ENCODE data around the gene NOP16.

The NOP16 gene

DNA sequence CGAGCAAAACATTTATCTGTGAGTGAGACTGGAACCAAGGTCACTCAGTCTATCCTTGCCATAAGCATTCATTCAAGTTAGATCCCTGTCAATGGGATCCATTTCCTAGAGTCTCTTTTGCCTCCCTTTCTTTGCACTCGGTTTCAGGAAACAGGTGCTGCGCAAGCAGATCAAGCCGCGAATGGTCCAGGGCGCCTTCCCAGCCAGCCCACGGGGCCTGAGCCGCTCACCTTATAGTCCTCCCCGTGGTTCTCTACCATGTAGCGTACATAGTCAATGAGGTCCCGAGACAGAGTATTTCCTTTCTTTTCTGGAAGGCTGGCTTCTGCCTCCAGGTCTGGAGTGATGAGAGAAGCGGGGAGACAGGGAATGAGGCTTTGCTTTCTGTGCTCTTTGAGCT is 3.4 kb downstream of the NOP16 start:
- DNase-seq (ENCODE audit: low spot score): no peak

DNA sequence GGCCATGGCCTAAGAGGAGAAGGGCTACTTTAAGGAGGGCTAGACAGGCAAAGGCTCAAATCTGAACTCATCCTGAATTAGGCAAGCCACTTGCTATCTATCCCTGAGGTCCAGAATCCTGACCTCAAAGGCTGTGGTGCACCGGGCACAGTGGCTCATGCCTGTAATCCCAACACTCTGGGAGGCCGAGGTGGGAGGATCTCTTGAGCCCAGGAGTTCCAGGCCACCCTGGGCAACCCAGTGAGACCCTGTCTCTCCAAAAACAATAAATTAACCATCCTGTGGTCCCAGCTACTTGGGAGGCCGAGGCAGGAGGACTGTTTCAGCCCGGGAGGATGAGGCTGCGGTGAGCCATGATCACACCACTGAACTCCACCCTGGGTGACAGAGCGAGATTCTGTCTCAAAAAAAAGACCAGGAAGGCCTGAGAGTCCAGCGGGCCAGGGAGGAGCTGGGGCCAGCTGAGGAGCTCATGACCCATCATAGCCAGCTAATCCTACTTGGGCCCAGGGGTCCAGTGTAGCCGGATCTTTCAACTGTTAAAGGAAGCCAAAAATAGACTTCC is 4.0 kb downstream of the NOP16 start:
- DNase-seq (ENCODE audit: low spot score): no peak

DNA sequence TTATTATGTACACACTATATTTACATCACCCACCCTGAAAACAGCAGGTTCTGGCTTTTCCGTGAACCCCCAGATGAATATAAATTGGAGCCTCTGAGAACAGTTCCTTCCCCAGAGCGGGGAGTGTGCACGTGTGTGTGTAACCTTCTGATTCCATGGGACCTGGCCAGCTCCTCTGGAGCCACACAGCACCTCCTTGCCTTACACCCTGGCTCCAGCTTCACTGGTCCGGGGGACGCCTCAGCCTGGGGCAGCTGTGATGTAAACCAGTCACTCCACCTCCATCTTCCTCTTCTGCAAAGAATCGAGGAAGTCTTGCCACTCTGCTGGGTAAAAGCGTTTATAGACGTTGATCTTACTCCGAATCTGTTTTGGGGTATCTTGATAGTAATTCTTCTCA is 4.4 kb downstream of the NOP16 start:
- DNase-seq (ENCODE audit: low spot score): no peak

DNA sequence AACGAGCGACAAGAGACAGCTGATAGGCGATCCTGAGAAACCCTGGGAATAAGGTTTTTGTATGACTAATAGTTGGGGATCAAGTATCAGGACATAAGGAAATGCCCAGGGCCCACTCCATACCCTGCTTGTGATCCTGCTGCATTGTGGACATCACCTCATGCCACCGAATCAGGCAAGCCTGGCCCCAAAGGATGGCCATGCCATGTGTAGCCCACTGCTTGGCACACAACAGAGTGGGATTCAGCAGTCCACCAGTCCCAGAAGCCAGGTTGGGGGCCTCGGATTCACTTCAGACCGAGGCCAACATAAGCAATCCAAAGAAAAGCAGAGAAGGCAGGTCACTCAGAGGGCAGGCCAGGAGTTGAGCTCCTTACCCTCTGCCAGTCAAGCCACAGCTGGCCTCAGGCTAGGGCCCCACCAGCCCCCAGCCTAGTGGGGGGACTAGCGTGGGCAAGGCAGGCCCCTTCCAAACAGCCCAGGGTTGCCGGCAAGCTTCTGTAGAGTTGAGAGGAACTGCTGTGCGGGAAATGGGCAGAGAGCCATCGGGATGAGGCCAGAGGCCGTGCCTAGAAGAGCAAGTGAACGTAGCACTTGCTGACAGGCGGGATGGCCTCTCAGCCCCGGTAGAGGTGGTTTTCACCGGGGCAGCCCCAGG is 5.0 kb downstream of the NOP16 start:
- no peak for DNase-seq (ENCODE audit: low spot score)

DNA sequence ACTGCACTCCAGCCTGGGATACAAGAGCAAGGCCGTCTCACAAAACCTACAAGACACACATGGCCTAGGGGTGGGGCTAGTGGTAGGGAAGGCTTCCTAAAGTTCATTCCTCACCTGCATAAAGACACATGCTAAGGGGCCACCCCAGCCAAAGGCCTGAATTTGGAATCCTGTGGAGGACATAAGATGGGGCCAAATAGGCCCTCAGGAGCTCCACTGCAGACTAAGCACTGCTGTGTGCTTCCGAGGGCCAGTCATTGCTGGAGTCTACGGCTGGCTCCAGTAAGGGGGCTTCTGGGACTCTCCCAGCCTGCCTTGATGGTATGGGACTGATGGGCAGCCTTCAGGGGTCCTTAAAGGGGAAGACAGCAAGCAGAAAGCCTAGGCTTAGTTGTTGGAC is 5.7 kb downstream of the NOP16 start:
- no peak for DNase-seq (ENCODE audit: low spot score)

DNA sequence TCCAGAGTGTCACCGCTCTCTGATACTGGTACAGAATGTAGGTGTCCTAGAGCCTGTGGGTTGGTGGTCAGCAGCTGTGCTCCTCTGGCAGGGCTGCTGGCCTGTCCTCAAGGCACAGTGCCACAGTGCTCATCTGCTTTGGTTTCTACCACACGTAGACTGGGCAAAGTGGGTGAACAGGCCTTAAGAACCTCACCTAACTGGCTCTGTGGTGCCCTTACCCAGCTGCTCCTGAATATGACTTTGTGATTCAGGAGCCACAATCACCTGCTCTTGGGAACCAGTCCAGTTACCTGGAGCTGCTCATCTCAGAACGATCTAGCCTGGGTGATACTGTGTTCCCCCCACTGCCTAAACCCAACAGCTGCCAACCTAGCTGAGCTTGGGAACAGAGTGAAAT is 6.4 kb downstream of the NOP16 start:
- no peak for DNase-seq (ENCODE audit: low spot score)

DNA sequence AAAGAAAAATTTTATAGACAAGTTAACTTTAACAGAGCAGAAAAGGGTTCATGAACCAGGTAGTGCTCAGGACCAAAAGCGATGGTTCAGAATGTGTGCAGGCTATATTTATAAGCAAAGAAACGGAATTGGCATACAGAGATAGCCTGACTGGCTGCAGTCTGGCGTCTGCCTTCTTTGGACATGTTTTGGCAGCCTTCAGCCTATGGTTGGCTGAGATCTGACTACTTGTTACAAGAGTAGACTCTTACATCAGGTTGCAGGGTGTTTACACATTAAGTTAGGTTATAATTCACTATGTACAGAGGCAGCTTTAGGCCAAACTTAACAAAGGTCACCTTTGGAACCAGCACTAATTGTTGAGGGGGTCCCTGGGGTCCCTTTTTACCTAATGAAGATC is 7.0 kb downstream of the NOP16 start:
- no peak for DNase-seq (ENCODE audit: low spot score)

DNA sequence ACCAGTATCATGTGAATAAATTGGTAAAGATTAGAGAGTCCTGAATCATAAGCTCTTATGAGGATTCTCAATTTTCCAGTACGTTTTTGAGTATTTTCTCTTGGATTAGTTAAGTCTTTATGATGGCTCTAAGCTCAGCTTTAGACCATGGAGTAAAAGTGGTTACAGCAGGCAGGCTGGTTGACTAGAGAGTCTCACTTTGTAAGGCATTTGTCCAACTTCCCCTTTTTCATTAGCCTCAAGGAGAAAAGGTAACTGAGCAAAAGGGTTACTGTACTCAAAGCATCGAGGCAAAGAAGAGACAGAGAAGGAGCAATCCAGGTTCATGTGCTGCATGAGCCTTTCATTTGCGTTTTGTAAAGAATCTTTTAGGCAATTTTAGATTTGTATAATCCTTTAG is 8.5 kb downstream of the NOP16 start:
- DNase-seq (ENCODE audit: low spot score): no peak

DNA sequence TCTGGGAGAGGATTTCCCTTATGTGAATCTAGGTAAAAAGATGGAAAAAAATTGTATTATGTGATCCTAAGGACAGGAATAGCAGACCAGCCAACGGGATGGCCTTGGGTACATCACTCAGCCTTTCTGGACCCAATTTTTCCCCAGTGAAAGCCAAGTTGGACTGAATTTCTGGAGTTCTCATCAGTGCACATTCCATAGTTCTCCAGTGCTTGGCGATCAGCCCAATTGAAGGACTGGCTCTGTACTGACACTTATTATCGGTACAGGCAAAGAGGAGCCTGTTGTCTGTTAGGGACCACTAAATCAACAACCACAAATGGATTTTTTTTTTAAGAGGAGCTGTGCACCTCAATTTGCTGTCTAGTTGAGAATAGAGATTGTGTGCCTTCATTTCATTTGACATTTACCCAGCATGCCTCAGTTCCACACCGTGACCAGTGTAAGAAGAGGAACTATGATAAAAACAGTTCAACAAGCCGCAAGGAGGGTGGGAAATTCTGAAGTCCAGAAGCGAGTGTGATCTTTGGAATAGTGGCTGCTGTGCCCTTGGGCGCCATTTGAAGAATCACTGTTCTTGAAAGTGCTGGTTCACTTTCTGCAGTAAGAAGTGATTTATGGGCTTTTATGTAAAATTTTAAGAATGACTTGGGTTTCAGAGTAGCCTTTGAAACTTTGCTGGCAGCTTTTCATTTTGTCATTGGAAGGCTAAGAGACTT is 15.1 kb downstream of the NOP16 start:
- peak; percentile 26 for DNase-seq (ENCODE audit: low spot score)

DNA sequence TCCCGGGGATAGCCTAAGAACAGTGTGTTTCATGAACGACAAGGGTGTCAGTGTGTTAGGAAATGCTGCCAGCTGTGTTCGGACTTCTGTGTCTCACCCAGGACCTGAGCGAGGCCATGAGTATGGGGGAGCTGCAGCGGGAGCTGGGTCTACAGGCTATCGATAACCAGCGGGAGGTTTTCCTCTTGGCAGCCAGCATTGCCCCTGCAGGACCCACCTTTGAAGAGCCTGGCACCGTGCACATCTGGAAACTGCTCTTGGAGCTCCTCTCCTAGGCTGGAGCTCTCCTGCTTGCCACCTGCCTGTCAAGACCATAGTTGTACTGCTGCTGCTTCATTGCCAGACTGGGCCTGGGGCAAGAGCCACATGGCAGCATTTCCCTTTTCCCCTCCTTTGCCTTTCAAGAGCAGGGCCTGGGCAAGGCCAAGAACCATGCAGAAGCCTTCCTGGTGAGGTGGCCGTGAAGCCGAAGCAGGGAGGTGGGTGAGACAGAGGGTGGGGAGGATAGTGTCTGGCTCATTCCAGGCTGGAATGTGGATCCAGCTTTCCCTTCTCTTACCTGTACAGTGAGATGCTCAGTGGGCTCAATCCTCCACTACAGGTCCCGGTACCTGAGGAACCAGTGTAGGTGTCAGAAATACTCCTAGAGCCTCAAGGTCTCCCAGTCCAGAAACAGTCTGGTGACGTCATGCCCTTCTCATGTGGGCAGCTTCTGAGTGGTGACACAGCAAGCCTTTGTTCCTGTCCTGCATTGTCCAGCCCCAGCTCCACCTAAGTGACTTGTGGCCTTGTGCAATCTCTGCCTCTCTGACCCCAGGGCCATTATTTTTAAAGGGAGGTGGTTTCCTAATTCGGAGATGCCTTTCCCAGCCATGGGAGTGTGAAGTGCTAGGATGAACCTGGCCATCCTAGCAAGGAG is 16.5 kb downstream of the NOP16 start:
- no peak for DNase-seq (ENCODE audit: low spot score)

DNA sequence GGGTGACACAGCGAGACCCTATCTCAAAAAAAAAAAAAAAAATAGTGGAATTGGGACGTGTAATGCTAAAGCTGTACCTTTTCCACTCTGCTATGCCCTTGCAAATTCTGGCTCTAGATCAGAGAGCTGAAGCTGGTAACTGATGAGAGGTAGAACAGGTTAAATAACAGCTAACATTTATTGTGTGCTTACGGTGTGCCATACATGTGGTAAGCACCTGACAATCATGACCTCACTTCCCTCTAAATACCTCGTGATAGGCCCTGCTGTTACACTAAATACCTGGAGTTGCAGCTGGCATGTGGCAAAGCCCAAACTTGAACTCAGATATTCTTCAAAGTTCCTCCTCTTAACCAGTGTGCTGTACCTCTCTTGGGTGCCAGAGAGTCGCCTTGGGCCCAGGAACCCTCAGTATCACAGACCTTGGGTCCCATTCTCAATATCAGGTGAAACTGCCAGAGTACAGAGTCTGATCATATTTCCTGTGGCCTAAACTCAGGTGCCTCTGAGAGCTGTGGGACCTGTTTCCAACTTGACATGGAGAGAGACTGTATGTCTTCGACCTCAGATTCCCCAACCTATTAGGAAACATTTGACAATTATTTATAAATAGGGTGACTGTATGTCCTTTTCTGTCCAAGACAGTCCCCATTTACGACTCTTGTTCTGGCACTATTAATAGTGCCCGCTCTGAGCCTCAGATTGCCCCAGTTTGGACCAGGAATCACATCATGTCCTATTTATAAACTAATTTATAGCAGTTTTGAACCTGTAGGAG is 18.3 kb downstream of the NOP16 start:
- no peak for DNase-seq (ENCODE audit: low spot score)

DNA sequence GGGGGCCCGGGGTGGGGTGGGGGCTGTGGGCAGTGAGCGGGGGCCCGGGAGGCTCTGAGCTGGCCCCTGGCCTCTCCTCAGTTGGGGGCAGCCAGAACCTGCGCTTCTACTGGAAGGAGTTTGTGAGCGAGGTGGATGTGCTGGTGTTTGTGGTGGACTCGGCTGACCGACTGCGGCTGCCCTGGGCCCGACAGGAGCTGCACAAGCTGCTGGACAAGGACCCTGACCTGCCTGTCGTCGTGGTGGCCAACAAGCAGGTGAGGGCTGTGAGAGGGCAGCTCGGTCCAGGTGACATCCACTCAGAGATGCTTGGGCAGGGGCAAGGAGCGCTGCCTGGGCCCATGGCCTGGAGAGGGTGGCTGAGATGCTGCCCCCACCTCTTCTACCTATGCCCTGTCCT is 19.7 kb downstream of the NOP16 start:
- DNase-seq (ENCODE audit: low spot score): no peak

DNA sequence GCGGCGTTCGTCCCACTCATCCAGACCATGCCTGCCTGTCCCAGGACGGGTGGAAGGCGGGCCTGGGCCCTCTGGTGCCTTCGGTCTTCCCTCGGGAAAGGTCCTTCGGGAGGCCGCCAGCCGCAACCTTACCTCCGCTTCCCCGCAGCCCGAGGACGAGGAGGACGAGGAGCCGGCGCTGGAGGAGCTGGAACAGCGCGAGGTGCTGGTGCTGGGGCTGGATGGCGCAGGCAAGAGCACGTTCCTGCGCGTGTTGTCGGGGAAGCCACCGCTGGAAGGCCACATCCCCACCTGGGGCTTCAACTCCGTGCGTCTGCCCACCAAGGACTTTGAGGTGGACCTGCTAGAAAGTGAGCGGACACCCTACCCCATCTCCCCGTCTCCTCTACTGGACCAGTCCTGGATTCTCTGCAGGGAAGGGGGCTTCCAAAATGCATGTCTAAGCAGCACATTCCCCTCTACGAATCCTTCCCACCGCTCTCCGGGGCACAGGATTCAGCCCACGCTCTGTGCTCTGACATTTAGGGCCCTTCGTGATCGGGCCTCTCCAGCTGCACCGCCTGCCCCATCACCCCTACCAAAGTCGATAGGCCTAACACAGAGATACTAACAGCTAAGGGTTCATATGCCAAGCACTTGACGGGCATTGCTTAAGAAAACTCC is 22.0 kb downstream of the NOP16 start:
- DNase-seq (ENCODE audit: low spot score): no peak

DNA sequence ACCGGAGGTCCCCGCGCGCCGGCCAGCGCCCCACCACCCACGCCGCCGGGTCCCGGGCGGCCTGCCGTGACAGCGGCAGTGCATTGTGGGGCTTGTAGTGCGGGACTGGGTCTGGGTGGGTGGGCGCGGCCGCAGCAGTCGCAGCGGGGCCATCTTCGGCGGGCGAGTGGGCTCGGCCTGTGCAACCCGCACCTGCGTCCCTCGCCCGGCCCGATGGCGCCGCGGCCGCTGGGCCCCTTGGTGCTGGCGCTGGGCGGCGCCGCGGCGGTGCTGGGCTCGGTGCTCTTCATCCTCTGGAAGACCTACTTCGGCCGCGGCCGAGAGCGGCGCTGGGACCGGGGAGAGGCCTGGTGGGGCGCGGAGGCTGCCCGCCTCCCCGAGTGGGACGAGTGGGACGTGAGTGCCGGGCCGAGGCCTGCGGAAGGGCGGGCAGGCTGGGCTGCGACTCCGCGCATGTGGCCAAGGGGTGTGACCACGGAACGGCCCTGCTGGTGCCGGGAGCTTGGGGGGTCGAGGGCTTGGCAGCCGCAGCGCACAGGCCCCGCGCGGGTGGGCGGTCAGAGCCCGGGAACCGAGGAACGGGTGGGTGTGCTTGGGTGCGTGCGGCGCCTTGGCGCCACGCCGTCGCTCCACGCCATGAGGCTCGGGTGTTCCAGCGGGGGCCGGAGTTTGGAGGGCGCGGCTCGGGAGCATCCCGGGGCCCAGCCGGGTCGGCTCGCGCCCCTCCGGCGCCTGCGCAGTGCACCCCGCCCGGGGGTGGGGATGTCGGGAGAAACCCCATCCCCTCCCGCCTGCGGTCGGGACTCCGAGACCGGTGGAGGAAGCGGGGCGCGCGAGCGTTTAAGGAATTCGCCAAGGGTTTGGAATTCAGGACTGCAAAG is 22.8 kb downstream of the NOP16 start, which contains the start of gene ARL10:
Gene ARL10, plus strand, starts transcription at position 137 of the 881 bp plus-strand sequence. Its CDS starts 77 bp downstream, at position 214.
- peak; percentile 91 for DNase-seq (ENCODE audit: low spot score)

DNA sequence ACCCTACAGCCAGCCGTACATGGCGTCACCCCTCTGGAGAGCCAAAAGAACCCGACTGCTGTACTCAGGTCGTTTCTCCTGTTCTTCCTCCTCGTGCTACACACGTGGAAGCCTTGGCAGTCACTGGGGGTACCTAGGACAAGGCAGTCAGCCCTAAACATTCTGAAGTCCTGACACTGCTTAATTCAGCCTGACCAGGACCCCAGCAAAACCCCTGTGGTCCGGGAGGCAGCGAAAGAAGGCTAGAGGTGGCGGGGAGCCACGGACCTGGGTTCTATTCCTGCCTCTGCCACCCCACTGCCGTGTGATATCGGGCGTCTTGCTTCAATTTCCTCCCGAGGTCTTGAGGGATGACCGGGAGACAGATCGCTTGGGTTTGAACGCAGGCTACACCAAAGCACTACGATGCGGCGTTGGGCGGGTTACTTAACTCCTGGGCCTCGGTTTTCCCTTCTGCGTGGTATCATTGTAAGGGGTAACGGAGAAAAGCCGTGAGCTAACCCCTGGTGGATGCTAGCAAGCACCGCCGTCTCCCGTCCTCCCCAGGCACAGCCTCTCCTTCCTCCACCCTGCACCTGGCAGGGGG is 23.5 kb downstream of the NOP16 start:
- DNase-seq (ENCODE audit: low spot score): no peak

DNA sequence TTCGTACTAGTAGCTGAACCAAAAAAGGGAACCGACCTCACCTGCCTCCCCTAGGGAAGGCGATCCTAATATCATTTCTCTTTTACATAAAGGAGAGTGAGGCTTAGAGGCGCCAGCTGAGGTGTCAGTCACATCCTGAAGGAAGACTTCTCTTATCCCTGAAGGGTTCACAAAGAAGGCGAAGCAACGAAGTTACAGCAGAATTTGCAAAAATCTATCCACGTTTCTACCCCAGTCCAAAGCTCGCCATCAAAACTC is 26.2 kb downstream of the NOP16 start:
- DNase-seq (ENCODE audit: low spot score): no peak

DNA sequence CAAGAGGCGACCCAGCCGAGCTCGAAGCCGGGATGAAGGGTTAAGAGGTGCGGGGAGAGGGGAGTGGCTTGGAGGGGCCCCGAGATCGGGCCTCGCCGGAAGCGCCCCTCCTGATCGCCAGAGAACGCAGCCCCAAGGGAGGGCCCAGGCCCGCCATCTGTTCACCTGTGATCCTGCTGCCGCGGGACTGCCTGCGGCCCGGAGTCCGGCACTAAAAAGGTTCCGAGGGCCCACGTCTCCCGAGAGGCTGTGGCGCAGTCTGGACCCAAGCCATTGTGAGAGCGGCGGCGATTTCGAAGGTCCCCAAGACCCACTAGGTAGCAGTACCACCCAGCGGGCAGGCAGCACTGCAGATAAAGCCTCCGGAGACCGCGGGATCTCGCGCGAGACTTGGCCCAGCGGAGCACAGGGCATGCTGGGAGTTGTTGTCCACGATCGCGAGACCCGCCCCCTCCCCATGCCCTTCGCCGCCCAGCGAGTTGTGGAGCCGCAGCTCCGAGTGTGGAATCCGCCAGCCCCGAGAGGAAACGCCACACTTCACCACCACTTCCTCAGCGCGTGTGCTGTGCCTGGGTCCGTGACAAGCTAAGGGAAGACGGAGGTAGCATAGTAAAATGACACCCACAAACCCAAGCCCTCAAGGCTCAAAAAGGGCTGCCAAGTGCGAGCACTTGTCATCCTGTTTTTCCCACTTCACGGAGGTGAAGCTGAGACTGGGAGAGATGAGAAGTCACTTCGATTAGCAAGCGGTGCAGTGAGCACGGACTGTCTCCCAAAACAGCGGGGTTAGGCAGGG is 26.8 kb downstream of the NOP16 start, which contains the start of gene KIAA1191:
Gene KIAA1191, minus strand, starts transcription at position 328 of the 796 bp plus-strand sequence. CDS start 2,256 bp downstream, outside the sequence.
- DNase-seq (ENCODE audit: low spot score): peak; percentile 95

DNA sequence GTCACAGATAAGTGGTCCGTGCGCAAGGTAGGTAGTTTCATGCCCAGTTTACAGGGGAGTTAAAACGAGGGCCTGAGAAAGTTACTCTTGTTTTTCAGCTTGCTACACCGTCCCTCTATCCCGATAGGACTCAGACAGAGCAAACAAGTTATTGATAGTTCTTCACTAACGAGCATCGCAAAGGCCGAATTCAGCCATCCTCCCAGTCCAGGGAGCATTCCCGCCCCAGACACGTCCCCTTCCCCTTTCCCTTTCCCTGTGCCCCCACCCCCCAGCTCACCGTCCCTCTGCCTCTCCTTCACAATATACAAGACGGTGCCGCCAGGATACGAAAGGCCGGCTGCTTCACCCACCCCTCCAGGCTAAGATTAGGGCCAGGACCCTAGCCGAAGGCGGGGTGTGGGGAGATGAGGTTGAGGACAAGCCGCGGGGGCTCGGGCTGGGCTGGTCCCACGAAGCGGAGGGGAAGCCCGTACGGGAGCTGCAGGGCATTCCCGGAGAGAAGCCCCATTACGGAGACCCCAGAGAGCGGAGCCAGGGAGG is 27.4 kb downstream of the NOP16 start:
- DNase-seq (ENCODE audit: low spot score): no peak

DNA sequence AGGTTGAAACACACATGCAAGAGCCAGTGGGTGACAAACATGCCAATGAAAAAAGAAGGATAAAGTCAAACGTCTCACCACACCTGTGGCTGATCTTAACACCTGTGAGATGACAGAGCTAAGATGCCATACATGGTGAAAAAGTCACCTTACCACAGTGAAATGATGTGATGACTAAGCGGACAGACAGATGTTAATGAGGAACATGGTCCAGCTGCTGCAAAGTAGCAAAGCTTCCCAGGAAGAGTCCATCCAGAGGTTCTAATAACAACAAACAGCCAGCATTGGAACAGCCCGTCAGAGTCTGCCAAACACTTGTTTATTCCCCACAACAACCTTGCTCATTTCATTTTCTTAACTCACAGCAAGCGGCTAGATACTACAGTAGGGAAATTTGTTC is 28.7 kb downstream of the NOP16 start:
- DNase-seq (ENCODE audit: low spot score): no peak
